Smooth muscle cell (in vitro differentiated cells): Measurements from ENCODE around the gene CPA4. TPM values are rescaled to one million over a fixed set of nuclear protein-coding genes. Genes with fewer than 3 reads are reported as not detected.

Experiments used
- DNase-seq: peaks from one replicate; lab custom pipeline; 2025; ENCODE audit not compliant: unreplicated experiment; lab: John Stamatoyannopoulos, UW
- H2AFZ ChIP-seq: fragments of 200-600 bp; sonication (generic); 2 replicates; pipeline ENCODE4 v1.6.0; 2016; ENCODE audit warnings: antibody characterized with exemption, low read depth, mild to moderate bottlenecking
- H3F3A ChIP-seq: fragments of 200-600 bp; sonication (generic); 2 replicates; pipeline ENCODE4 v1.6.0; 2017; ENCODE audit warnings: antibody characterized with exemption, low read depth
- H3K27ac ChIP-seq: fragments of 200-600 bp; sonication (generic); 2 replicates; pipeline ENCODE4 v1.5.1; 2016; ENCODE audit warnings: low read depth, mild to moderate bottlenecking
- H3K27me3 ChIP-seq: fragments of 200-600 bp; sonication (generic); 2 replicates; pipeline ENCODE4 v1.6.1; 2016; ENCODE audit warnings: low read depth, mild to moderate bottlenecking
- H3K36me3 ChIP-seq: fragments of 200-600 bp; sonication (generic); 2 replicates; pipeline ENCODE4 v1.5.1; 2016; ENCODE audit warnings: low read depth
- H3K4me1 ChIP-seq: fragments of 200-600 bp; sonication (generic); 2 replicates; pipeline ENCODE4 v1.5.1; 2016; ENCODE audit warnings: low read depth
- H3K4me2 ChIP-seq: fragments of 200-600 bp; sonication (generic); 2 replicates; pipeline ENCODE4 v1.6.0; 2016; ENCODE audit warnings: mild to moderate bottlenecking
- H3K4me3 ChIP-seq: fragments of 200-600 bp; sonication (generic); 2 replicates; pipeline ENCODE4 v1.5.1; 2016; ENCODE audit warnings: mild to moderate bottlenecking
- H3K79me2 ChIP-seq: fragments of 200-600 bp; sonication (generic); 2 replicates; pipeline ENCODE4 v1.6.0; 2016; ENCODE audit warnings: low read depth, mild to moderate bottlenecking
- H3K9ac ChIP-seq: fragments of 200-600 bp; sonication (generic); 2 replicates; pipeline ENCODE4 v1.6.0; 2016; ENCODE audit warnings: low read depth
- H3K9me3 ChIP-seq: fragments of 200-600 bp; sonication (generic); replicated peaks from 2 replicates; pipeline ENCODE4 v1.5.1; 2016; ENCODE audit warnings: low read depth
- H4K20me1 ChIP-seq: fragments of 200-600 bp; sonication (generic); 2 replicates; pipeline ENCODE4 v1.6.0; 2016; ENCODE audit warnings: low read depth
- WGBS: methylation state at CpG from one replicate; pipeline ENCODE4 v1.1.7; 2016; ENCODE audit warnings: low lambda C conversion rate; 5-methylcytosine and 5-hydroxymethylcytosine counted together
- polyA plus RNA-seq: library from polyadenylated mRNA; unstranded; fragments of >200 nt; fragmentation: Nextera tagmentation; extraction: Ambion mirVana; gene quantifications from 2 replicates; pipeline ENCODE4 v1.2.1, GENCODE V29; 2016
- total RNA-seq: library from RNA; depleted of rRNA; stranded (reverse); fragments of >200 nt; gene quantifications from 2 replicates; pipeline ENCODE4 v1.2.3, GENCODE V29; 2014
- TF ChIP-seq, protein P1 (sequence below): fragments of 200-600 bp; sonication (generic); IDR thresholded peaks from 2 replicates; pipeline ENCODE4 v1.5.1; 2017; ENCODE audit warnings: borderline replicate concordance, mild to moderate bottlenecking, antibody characterized with exemption; ENCODE audit not compliant: insufficient read depth, poor library complexity, severe bottlenecking

CPA4 gene
- total and polyA plus RNA-seq, 2 experiments from 2014 or later, result 8.8 to 12.3 TPM

DNA sequence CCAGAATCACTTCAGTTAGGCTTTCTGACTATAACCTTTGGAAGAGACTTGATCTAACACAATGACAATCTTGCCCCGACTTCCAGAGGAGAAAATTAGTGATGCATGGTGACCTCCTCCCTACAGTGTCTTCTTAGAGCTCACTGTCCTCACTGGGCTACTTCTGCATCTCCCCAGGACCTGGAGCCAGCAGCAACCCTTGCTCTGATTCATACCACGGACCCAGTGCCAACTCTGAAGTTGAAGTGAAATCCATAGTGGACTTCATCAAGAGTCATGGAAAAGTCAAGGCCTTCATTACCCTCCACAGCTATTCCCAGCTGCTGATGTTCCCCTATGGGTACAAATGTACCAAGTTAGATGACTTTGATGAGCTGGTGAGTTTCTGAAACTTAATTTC, 13.7 kb upstream of the CPA4 start:
- H3K27ac ChIP-seq, result no peak overlapping the region
- H3K4me2 ChIP-seq, result no peak overlapping the region
- H3K4me1 ChIP-seq, result peaks cover 20% of the 10 kb centered on the region
- H3K9me3 ChIP-seq, result no peaks in the 10 kb centered on the region
- no peak overlapping the region for H2AFZ ChIP-seq
- no peak for DNase-seq
- H3K27me3 ChIP-seq, result no peaks in the 10 kb centered on the region
- peaks cover 24% of the 10 kb centered on the region for H3F3A ChIP-seq
- 100% methylated on average over 2 of the region's 2 CpGs for WGBS
- TF ChIP-seq, protein P1, sequence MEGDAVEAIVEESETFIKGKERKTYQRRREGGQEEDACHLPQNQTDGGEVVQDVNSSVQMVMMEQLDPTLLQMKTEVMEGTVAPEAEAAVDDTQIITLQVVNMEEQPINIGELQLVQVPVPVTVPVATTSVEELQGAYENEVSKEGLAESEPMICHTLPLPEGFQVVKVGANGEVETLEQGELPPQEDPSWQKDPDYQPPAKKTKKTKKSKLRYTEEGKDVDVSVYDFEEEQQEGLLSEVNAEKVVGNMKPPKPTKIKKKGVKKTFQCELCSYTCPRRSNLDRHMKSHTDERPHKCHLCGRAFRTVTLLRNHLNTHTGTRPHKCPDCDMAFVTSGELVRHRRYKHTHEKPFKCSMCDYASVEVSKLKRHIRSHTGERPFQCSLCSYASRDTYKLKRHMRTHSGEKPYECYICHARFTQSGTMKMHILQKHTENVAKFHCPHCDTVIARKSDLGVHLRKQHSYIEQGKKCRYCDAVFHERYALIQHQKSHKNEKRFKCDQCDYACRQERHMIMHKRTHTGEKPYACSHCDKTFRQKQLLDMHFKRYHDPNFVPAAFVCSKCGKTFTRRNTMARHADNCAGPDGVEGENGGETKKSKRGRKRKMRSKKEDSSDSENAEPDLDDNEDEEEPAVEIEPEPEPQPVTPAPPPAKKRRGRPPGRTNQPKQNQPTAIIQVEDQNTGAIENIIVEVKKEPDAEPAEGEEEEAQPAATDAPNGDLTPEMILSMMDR, result no peak
- H3K36me3 ChIP-seq, result no peaks in the 10 kb centered on the region
- no peaks in the 10 kb centered on the region for H3K79me2 ChIP-seq
- H4K20me1 ChIP-seq, result no peaks in the 10 kb centered on the region
- no peak overlapping the region for H3K4me3 ChIP-seq
- H3K9ac ChIP-seq, result no peak overlapping the region

DNA sequence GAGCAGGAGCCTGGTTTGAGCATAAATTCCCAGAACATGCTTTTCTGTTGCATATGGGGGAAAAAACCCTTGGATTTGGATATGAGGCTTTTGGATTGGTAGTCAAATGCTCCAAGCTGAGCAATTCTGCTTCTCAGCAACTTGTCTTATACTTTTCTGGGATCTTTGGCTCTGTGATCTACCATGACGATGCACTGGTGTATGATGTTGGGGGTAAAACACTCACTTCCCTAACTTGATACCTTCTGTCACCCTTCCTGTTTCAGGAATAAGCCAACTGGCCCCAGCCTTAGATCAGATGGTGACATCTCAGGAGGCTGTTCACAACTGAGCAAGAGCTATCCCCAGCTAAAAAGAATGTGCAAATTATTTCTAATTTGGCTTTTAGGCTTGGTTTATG, 13.1 kb upstream of the CPA4 start:
- Histone ChIP-seq H3K36me3 (no peaks in the 10 kb centered on the region), H3K4me2 (no peak overlapping the region), H3K9ac (no peak overlapping the region), H4K20me1 (no peaks in the 10 kb centered on the region), H3K79me2 (no peaks in the 10 kb centered on the region), H2AFZ (no peak overlapping the region), H3K4me3 (no peak overlapping the region), H3K4me1 (peaks cover 14% of the 10 kb centered on the region), H3F3A (peaks cover 21% of the 10 kb centered on the region), H3K27me3 (no peaks in the 10 kb centered on the region), H3K27ac (no peak overlapping the region), H3K9me3 (no peaks in the 10 kb centered on the region)
- no peak for DNase-seq
- WGBS, result 100% methylated on average over 1 of the region's 1 CpG
- TF ChIP-seq, protein P1, result no peak

DNA sequence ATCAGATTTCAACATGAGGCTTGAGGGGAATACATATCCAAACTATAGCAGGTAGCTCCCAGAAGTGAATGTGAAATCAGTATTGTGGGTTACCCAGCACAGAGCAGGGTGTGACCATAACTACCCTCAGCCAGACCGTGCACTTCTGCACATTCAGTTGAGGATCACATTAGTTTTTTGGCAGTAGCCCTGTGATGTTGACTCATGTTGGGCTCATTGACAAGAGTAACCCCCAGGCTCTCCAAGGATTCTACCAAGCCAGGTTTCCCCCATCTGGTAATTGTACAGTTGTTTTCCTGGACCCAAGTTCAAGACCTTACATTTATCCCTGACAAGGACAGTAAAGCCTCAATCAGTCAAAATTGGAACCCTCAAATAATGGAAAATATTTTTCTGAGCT, 11.7 kb upstream of the CPA4 start:
- 88% methylated on average over 1 of the region's 1 CpG for WGBS
- H3K4me2 ChIP-seq, result no peak overlapping the region
- DNase-seq, result no peak

DNA sequence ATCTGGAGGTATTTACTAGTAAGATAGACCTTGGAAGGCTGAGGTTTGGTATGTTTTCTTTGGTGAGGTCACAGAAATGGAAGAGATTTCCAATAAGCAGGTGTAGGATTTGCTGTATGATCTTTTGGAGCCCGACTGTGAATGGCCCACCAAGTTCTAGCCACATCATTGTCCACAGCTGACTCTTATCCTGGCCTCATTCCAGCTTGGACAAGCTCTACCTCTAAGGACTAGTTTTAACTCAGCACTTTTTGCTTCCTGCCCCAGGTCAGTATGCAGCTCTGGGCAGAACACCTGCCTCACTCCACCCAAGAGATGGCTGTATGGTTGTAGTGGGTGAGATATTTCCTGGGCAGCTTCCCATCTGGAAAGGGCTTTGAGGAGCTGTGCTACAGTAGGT, 6.1 kb upstream of the CPA4 start:
- TF ChIP-seq, protein P1, result no peak
- Histone ChIP-seq H3K27ac (no peak overlapping the region), H3K4me1 (no peaks in the 10 kb centered on the region), H2AFZ (no peak overlapping the region), H3K79me2 (no peaks in the 10 kb centered on the region), H3K27me3 (no peaks in the 10 kb centered on the region), H3K36me3 (no peaks in the 10 kb centered on the region), H3K9ac (no peak overlapping the region), H4K20me1 (no peaks in the 10 kb centered on the region), H3K9me3 (no peaks in the 10 kb centered on the region), H3K4me2 (no peak overlapping the region), H3K4me3 (no peak overlapping the region), H3F3A (no peaks in the 10 kb centered on the region)
- no peak for DNase-seq
- 94% methylated on average over 1 of the region's 1 CpG for WGBS

More for the DNA sequence above, 11.7 kb upstream of the CPA4 start:
- Histone ChIP-seq H3K36me3 (no peaks in the 10 kb centered on the region), H3K4me3 (no peak overlapping the region), H3F3A (peaks cover 15% of the 10 kb centered on the region), H3K9me3 (no peaks in the 10 kb centered on the region), H3K9ac (no peak overlapping the region), H3K27ac (no peak overlapping the region), H2AFZ (no peak overlapping the region), H4K20me1 (no peaks in the 10 kb centered on the region), H3K4me1 (peaks cover under 1% of the 10 kb centered on the region), H3K79me2 (no peaks in the 10 kb centered on the region), H3K27me3 (no peaks in the 10 kb centered on the region)
- TF ChIP-seq, protein P1, result no peak
